Activated CD4-positive, alpha-beta T cell treated with anti-CD3 and anti-CD28 coated beads for 4 hours (primary cell): ENCODE data around the gene PHF14.
"Not testable (repeated sequence)": the region's sequence is repeated elsewhere in the genome, so short reads cannot be mapped to it uniquely, and the experiment has no call there.

Experiments used
- DNase-seq, 2 donors: peaks; one replicate each; pipeline ENCODE4 v3.0.0-alpha.2; 2020

Gene PHF14

GRCh38 chr7:10973061-10973941, at the start of gene PHF14:
TSS of gene PHF14 (plus strand) at chr7:10973872. CDS start at chr7:10974324, 452 bp downstream.
- DNase-seq, result peak; percentile 93 to 95

- no peak for DNase-seq
These were observed 49.3 kb upstream of the PHF14 start for GRCh38 chr7:10924370-10924769.

- not testable (repeated sequence) for DNase-seq
These were observed 45.5 kb upstream of the PHF14 start for GRCh38 chr7:10928203-10928602.

GRCh38 chr7:10930551-10930950, 43.1 kb upstream of the PHF14 start:
- DNase-seq, result no peak

GRCh38 chr7:10931161-10931560, 42.5 kb upstream of the PHF14 start:
- no peak for DNase-seq

GRCh38 chr7:10934292-10934691, 39.4 kb upstream of the PHF14 start:
- no peak for DNase-seq

- DNase-seq, result no peak
These were observed 34.3 kb upstream of the PHF14 start for GRCh38 chr7:10939237-10939910.

GRCh38 chr7:10939911-10940703, 33.6 kb upstream of the PHF14 start:
- DNase-seq, result peak; percentile 83 to 88

GRCh38 chr7:10940704-10941355, 32.8 kb upstream of the PHF14 start:
- DNase-seq, result peak; percentile 2 to 10

- no peak for DNase-seq
These were observed 23.2 kb upstream of the PHF14 start for GRCh38 chr7:10950494-10950893.

- not testable (repeated sequence) for DNase-seq
These were observed 22.6 kb upstream of the PHF14 start for GRCh38 chr7:10950974-10951578.

- no peak for DNase-seq
These were observed 21.1 kb upstream of the PHF14 start for GRCh38 chr7:10952588-10952987.

- not testable (repeated sequence) for DNase-seq
These were observed 20.5 kb upstream of the PHF14 start for GRCh38 chr7:10953078-10953750.

GRCh38 chr7:10956528-10956927, 17.1 kb upstream of the PHF14 start:
- DNase-seq, result no peak

- DNase-seq, result not testable (repeated sequence)
These were observed 13.4 kb upstream of the PHF14 start for GRCh38 chr7:10960242-10960641.

GRCh38 chr7:10965016-10965415, 8.7 kb upstream of the PHF14 start:
- not testable (repeated sequence) for DNase-seq

GRCh38 chr7:10972174-10972573, 1.5 kb upstream of the PHF14 start:
- no peak for DNase-seq

- DNase-seq, result peak in 1 of 2 donors; percentile 5
These were observed 555 bp downstream of the PHF14 start for GRCh38 chr7:10973942-10974911.

GRCh38 chr7:10977113-10977512, 3.4 kb downstream of the PHF14 start:
- no peak for DNase-seq

GRCh38 chr7:10981317-10981716, 7.6 kb downstream of the PHF14 start:
- DNase-seq, result no peak
